GM20431 (cell line): ENCODE measurements around the gene ZNF609.
"Not testable (repeated sequence)": the region's sequence is repeated elsewhere in the genome, so short reads cannot be mapped to it uniquely, and the experiment has no call there.

Source experiments
- in situ Hi-C: fragments of 300-500 bp; cut with MseI, MboI; formaldehyde crosslinking; loops from one replicate; pipeline ENCODE4 v1.15.0; 2020; ENCODE audit warnings: low sequenced_read_pairs; ENCODE audit not compliant: unreplicated experiment

The ZNF609 gene

GRCh38 chr15:64455961-64456371, 4.4 kb upstream of the ZNF609 start:
- in situ Hi-C loops, result no loop called here

GRCh38 chr15:64456634-64457108, 3.7 kb upstream of the ZNF609 start:
- in situ Hi-C loops, result no loop called here

GRCh38 chr15:64459066-64459781, 1.2 kb upstream of the ZNF609 start:
- in situ Hi-C loops, result no loop called here

- in situ Hi-C loops, result no loop called here
These were observed 644 bp downstream of the ZNF609 start for GRCh38 chr15:64460724-64461720.

- in situ Hi-C loops, result no loop called here
These were observed 1.4 kb downstream of the ZNF609 start for GRCh38 chr15:64461721-64462162.

- in situ Hi-C loops, result no loop called here
These were observed 2.1 kb downstream of the ZNF609 start for GRCh38 chr15:64462492-64462891.

- in situ Hi-C loops, result no loop called here
These were observed 4.1 kb downstream of the ZNF609 start for GRCh38 chr15:64464276-64465005.

- in situ Hi-C loops, result no loop called here
These were observed 6.2 kb downstream of the ZNF609 start for GRCh38 chr15:64466408-64467141.

GRCh38 chr15:64472161-64472560, 11.8 kb downstream of the ZNF609 start:
- in situ Hi-C loops, result no loop called here

- in situ Hi-C loops, result no loop called here
These were observed 14.5 kb downstream of the ZNF609 start for GRCh38 chr15:64474846-64475245.

GRCh38 chr15:64476550-64476949, 16.2 kb downstream of the ZNF609 start:
- in situ Hi-C loops, result no loop called here

GRCh38 chr15:64478863-64479262, 18.5 kb downstream of the ZNF609 start:
- in situ Hi-C loops, result no loop called here

- in situ Hi-C loops, result no loop called here
These were observed 20.5 kb downstream of the ZNF609 start for GRCh38 chr15:64480891-64481290.

- in situ Hi-C loops, result no loop called here
These were observed 23.4 kb downstream of the ZNF609 start for GRCh38 chr15:64483749-64484148.

GRCh38 chr15:64485796-64486195, 25.4 kb downstream of the ZNF609 start:
- in situ Hi-C loops, result no loop called here

- in situ Hi-C loops, result no loop called here
These were observed 30.4 kb downstream of the ZNF609 start for GRCh38 chr15:64490598-64491259.

GRCh38 chr15:64493641-64494040, 33.3 kb downstream of the ZNF609 start:
- in situ Hi-C loops, result no loop called here

- in situ Hi-C loops, result not testable (repeated sequence)
These were observed 35.6 kb downstream of the ZNF609 start for GRCh38 chr15:64495968-64496367.
